GM23338 (cell line): Measurements from ENCODE around the gene SIRPB2. TPM values are rescaled to one million over a fixed set of nuclear protein-coding genes. Genes with fewer than 3 reads are reported as not detected.

Source experiments
- ATAC-seq: fragments of 200-7000 bp; cut with Tn5 transposase; 3 replicates; pipeline ENCODE4 v1.9.1; 2020
- DNase-seq: peaks from one replicate; pipeline ENCODE4 v3.0.0-alpha.2; 2015; ENCODE audit warnings: low spot score
- H2AFZ ChIP-seq: fragments of 200-600 bp; sonication (generic); 2 replicates; pipeline ENCODE4 v1.8.0; 2016; ENCODE audit warnings: antibody characterized with exemption, mild to moderate bottlenecking, moderate library complexity
- H3F3A ChIP-seq: fragments of 200-600 bp; sonication (generic); replicated peaks from 2 replicates; pipeline ENCODE4 v1.8.0; 2017; ENCODE audit warnings: antibody characterized with exemption, mixed run types, low read depth
- H3K27ac ChIP-seq: fragments of 200-600 bp; sonication (generic); 2 replicates; pipeline ENCODE4 v1.6.1; 2016; ENCODE audit warnings: low read depth
- H3K27me3 ChIP-seq: fragments of 200-600 bp; sonication (generic); 2 replicates; pipeline ENCODE4 v1.8.0; 2016; ENCODE audit warnings: mild to moderate bottlenecking, mixed run types, moderate library complexity; ENCODE audit not compliant: insufficient read depth
- H3K36me3 ChIP-seq: fragments of 200-600 bp; sonication (generic); 2 replicates; pipeline ENCODE4 v1.8.0; 2016; ENCODE audit warnings: mild to moderate bottlenecking; ENCODE audit not compliant: insufficient read depth
- H3K4me1 ChIP-seq: fragments of 200-600 bp; sonication (generic); 2 replicates; pipeline ENCODE4 v1.8.0; 2016; ENCODE audit warnings: mild to moderate bottlenecking, moderate library complexity; ENCODE audit not compliant: insufficient read depth
- H3K4me2 ChIP-seq: fragments of 200-600 bp; sonication (generic); 2 replicates; pipeline ENCODE4 v1.7.1; 2017; ENCODE audit warnings: mixed run types
- H3K4me3 ChIP-seq: fragments of 200-600 bp; sonication (generic); 2 replicates; pipeline ENCODE4 v1.6.1; 2016; ENCODE audit warnings: mixed run types
- H3K79me2 ChIP-seq: fragments of 200-600 bp; sonication (generic); replicated peaks from 2 replicates; pipeline ENCODE4 v1.8.0; 2017; ENCODE audit warnings: mild to moderate bottlenecking; ENCODE audit not compliant: insufficient read depth
- H3K9me2 ChIP-seq: fragments of 200-600 bp; sonication (generic); 2 replicates; pipeline ENCODE4 v1.8.0; 2017; ENCODE audit not compliant: insufficient read depth
- H4K20me1 ChIP-seq: fragments of 200-600 bp; sonication (generic); replicated peaks from 2 replicates; pipeline ENCODE4 v1.8.0; 2017; ENCODE audit warnings: mild to moderate bottlenecking; ENCODE audit not compliant: insufficient read depth
- H3K27ac Mint-ChIP-seq: 2 replicates; pipeline ENCODE4 v1.8.0; 2020; ENCODE audit warnings: inconsistent platforms, mild to moderate bottlenecking, moderate library complexity, mixed read lengths
- H3K27me3 Mint-ChIP-seq: 3 replicates; pipeline ENCODE4 v1.8.0; 2022; ENCODE audit warnings: low read depth, mild to moderate bottlenecking, moderate library complexity, mixed read lengths, inconsistent platforms; ENCODE audit not compliant: insufficient read depth, poor library complexity
- H3K36me3 Mint-ChIP-seq: 3 replicates; pipeline ENCODE4 v1.8.0; 2021; ENCODE audit warnings: low read depth, mild to moderate bottlenecking, inconsistent platforms, moderate library complexity, mixed read lengths
- H3K4me1 Mint-ChIP-seq: 3 replicates; pipeline ENCODE4 v1.8.0; 2020; ENCODE audit warnings: mild to moderate bottlenecking, inconsistent platforms, mixed read lengths
- H3K4me3 Mint-ChIP-seq: 3 replicates; pipeline ENCODE4 v1.8.0; 2021; ENCODE audit warnings: moderate library complexity, mild to moderate bottlenecking, inconsistent platforms, mixed read lengths
- H3K9me3 Mint-ChIP-seq: 3 replicates; pipeline ENCODE4 v1.8.0; 2020; ENCODE audit warnings: moderate library complexity, mild to moderate bottlenecking, inconsistent platforms, mixed read lengths
- CREB1 ChIP-seq: fragments of 250-450 bp; sonication (Bioruptor Pico); IDR thresholded peaks from 2 replicates; pipeline ENCODE4 v1.5.0; 2020; ENCODE audit warnings: low read depth, mild to moderate bottlenecking, moderate library complexity
- CTCF ChIP-seq, 2 experiments: fragments of 200-600 bp in 1 of 2; sonication (generic) in 1 of 2; conservative IDR thresholded peaks; 2 replicates each; pipeline versions ENCODE4 v1.5.1 to v1.6.1; 2016 to 2017; ENCODE audit warnings: antibody characterized with exemption in 2 of 2, low read depth in 2 of 2, mild to moderate bottlenecking in 2 of 2, moderate library complexity in 1 of 2
- ETS1 ChIP-seq: IDR thresholded peaks from 2 replicates; pipeline ENCODE4 v1.6.1; 2016; ENCODE audit warnings: antibody characterized with exemption
- EZH2 ChIP-seq: fragments of 200-600 bp; sonication (generic); IDR thresholded peaks from one replicate; pipeline ENCODE4 v1.8.0; 2017; ENCODE audit warnings: antibody characterized with exemption, mild to moderate bottlenecking, low read depth; ENCODE audit not compliant: unreplicated experiment
- EZH2phosphoT487 ChIP-seq: fragments of 200-600 bp; sonication (generic); IDR thresholded peaks from one replicate; pipeline ENCODE4 v1.8.1; 2018; ENCODE audit warnings: antibody characterized with exemption; ENCODE audit not compliant: unreplicated experiment
- JUNB ChIP-seq: IDR thresholded peaks from one replicate; pipeline ENCODE4 v1.6.1; 2016; ENCODE audit warnings: antibody characterized with exemption; ENCODE audit not compliant: unreplicated experiment
- NANOG ChIP-seq: IDR thresholded peaks from 2 replicates; pipeline ENCODE4 v1.6.1; 2016; ENCODE audit warnings: antibody characterized with exemption, borderline replicate concordance
- POLR2AphosphoS5 ChIP-seq: IDR thresholded peaks from 2 replicates; pipeline ENCODE4 v1.6.1; 2016; ENCODE audit warnings: antibody characterized with exemption, low read depth
- REST ChIP-seq: IDR thresholded peaks from one replicate; pipeline ENCODE4 v1.6.1; 2018; ENCODE audit warnings: antibody characterized with exemption; ENCODE audit not compliant: unreplicated experiment
- STAT1 ChIP-seq: IDR thresholded peaks from one replicate; pipeline ENCODE4 v1.6.1; 2016; ENCODE audit warnings: antibody characterized with exemption; ENCODE audit not compliant: unreplicated experiment
- ZNF114 ChIP-seq: fragments of 250-450 bp; sonication (Bioruptor Pico); IDR thresholded peaks from 2 replicates; pipeline ENCODE4 v1.5.0; 2020; ENCODE audit warnings: mild to moderate bottlenecking, moderate library complexity
- ZNF331 ChIP-seq: fragments of 250-450 bp; sonication (Bioruptor Pico); IDR thresholded peaks from 2 replicates; pipeline ENCODE4 v1.5.0; 2020; ENCODE audit warnings: low read depth, mild to moderate bottlenecking, moderate library complexity
- ZNF462 ChIP-seq: fragments of 250-450 bp; sonication (Bioruptor Pico); IDR thresholded peaks from 2 replicates; pipeline ENCODE4 v1.5.0; 2020; ENCODE audit warnings: mild to moderate bottlenecking, moderate library complexity
- polyA plus RNA-seq: library from polyadenylated mRNA; unstranded; fragments of >200 nt; fragmentation: Nextera tagmentation; extraction: Ambion mirVana; gene quantifications from 2 replicates; pipeline ENCODE4 v1.2.1, GENCODE V29; 2016
- total RNA-seq: library from RNA; depleted of rRNA; stranded (reverse); fragments of >200 nt; shearing (Covaris generic); gene quantifications from 2 replicates; pipeline ENCODE4 v1.2.3, GENCODE V29; 2014

Gene SIRPB2
- total and polyA plus RNA-seq, 2 experiments from 2014 or later, result 0.29 TPM; not detected in 1

DNA sequence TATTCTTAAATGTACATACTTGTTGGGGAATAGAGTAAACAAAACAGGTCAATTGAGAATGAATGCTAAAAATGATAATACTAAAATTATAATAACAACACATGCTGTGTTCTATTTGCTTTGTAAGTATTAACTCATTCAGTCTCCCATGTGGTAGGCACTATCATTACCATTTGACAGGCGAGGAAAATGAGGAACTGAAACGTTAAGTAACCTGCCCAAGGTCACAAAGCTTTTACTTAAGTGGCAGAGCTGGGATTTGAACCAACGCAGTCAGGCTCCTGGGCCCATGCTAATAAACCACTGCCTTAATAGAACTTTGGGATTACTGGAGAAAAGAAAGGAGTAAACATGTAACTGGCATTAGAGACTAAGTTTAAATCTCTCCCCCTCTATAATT lies 28.4 kb downstream of the SIRPB2 start:
- Histone ChIP-seq H3K36me3 (peaks cover 12% of the 10 kb centered on the region), H3K27ac (no peak overlapping the region), H3K79me2 (peaks cover 67% of the 10 kb centered on the region), H3K27me3 (no peaks in the 10 kb centered on the region), H3K4me3 (no peak overlapping the region), H3K4me2 (no peak overlapping the region), H4K20me1 (peaks cover 60% of the 10 kb centered on the region), H3K4me1 (peaks cover 10% of the 10 kb centered on the region; the same call in 1 of the 2 replicates), H3K9me2 (no peaks in the 10 kb centered on the region), H3F3A (no peaks in the 10 kb centered on the region; the same call in 1 of the 2 replicates), H2AFZ (no peak overlapping the region)
- Mint-ChIP-seq H3K9me3 (no peaks in the 10 kb centered on the region; the same call in 2 of the 3 replicates), H3K27me3 (peaks cover 6% of the 10 kb centered on the region), H3K4me3 (no peak overlapping the region), H3K4me1 (peaks cover 21% of the 10 kb centered on the region), H3K36me3 (peaks cover 37% of the 10 kb centered on the region), H3K27ac (no peak overlapping the region)
- no peak for DNase-seq
- TF ChIP-seq ZNF462 (CRISPR knock-in tag) (no peak), EZH2phosphoT487 (no peak), EZH2 (no peak), CTCF (conservative IDR thresholded peaks at IDR 0.05; ENCODE audit: low read depth in 2 of 2) (no peak), JUNB (no peak), ZNF114 (CRISPR knock-in tag) (no peak), REST (no peak), POLR2AphosphoS5 (no peak), ETS1 (no peak), NANOG (no peak), ZNF331 (CRISPR knock-in tag) (no peak), CREB1 (CRISPR knock-in tag) (no peak), STAT1 (no peak)
- ATAC-seq, result no peak
